ENCODE data around the gene TARBP2. TPM values are rescaled to one million over a fixed set of nuclear protein-coding genes. Genes with fewer than 3 reads are reported as not detected.
"Not testable (repeated sequence)": the region's sequence is repeated elsewhere in the genome, so short reads cannot be mapped to it uniquely, and the experiment has no call there.

Gene TARBP2
- total RNA-seq, 2 experiments from 2014 or later, result 28.3 to 30.2 TPM

- H3K4me1 Mint-ChIP-seq, result peaks cover 55% of the 10 kb centered on the region
- peak overlapping the region; percentile 85 for H3K27ac Mint-ChIP-seq
Observed at GRCh38 chr12:53474077-53474476, 27.0 kb upstream of the TARBP2 start.

GRCh38 chr12:53474819-53475218, 26.3 kb upstream of the TARBP2 start:
- Mint-ChIP-seq H3K27me3 (no peaks in the 10 kb centered on the region), H3K36me3 (ENCODE audit: low read depth) (peaks cover 78% of the 10 kb centered on the region), H3K4me1 (peaks cover 55% of the 10 kb centered on the region), H3K4me3 (peak overlapping the region; percentile 6), H3K27ac (peak overlapping the region; percentile 85), H3K9me3 (ENCODE audit: low read depth) (no peaks in the 10 kb centered on the region)
- ChIA-PET POLR2A (interaction anchor here (0.6 to 4.7 kb wide), 7 partner anchors 8 to 130 kb away, joined by 3 to 36 read pairs (median 8); partner anchors contain the start of genes SP1 and TARBP2), CTCF (interaction anchor here (0.6 to 4.9 kb wide), 13 partner anchors 9 to 154 kb away, joined by 3 to 32 read pairs (median 6); partner anchors contain the start of genes AAAS and NPFF)
- DNase-seq (peak; percentile 6), ATAC-seq (no peak)
- intact Hi-C loops (cut with DNase I, micrococcal nuclease), result loop anchor here in 1 of 2 experiments (2.0 kb wide), 1 partner anchor 20 kb away; no protein-coding TSS in a partner anchor

More at GRCh38 chr12:53474077-53474476, 27.0 kb upstream of the TARBP2 start:
- ATAC-seq (peak; percentile 31), DNase-seq (no peak)
- Mint-ChIP-seq H3K27me3 (no peaks in the 10 kb centered on the region), H3K4me3 (no peak overlapping the region), H3K36me3 (ENCODE audit: low read depth) (peaks cover 73% of the 10 kb centered on the region), H3K9me3 (ENCODE audit: low read depth) (no peaks in the 10 kb centered on the region)
- intact Hi-C loops (cut with DNase I, micrococcal nuclease), result loop anchor here in 1 of 2 experiments (2.0 kb wide), 1 partner anchor 19 kb away; no protein-coding TSS in a partner anchor
- CTCF ChIA-PET, result interaction anchor here (0.8 to 4.9 kb wide), 11 partner anchors 8 to 153 kb away, joined by 3 to 32 read pairs (median 4); no protein-coding TSS in a partner anchor
- POLR2A ChIA-PET, result interaction anchor here (0.6 to 4.7 kb wide), 9 partner anchors 9 to 180 kb away, joined by 3 to 36 read pairs (median 4); partner anchors contain the start of gene SP1

- Mint-ChIP-seq H3K27me3 (no peaks in the 10 kb centered on the region), H3K9me3 (ENCODE audit: low read depth) (no peaks in the 10 kb centered on the region), H3K36me3 (ENCODE audit: low read depth) (peaks cover 75% of the 10 kb centered on the region), H3K4me3 (no peak overlapping the region), H3K4me1 (peaks cover 45% of the 10 kb centered on the region), H3K27ac (peak overlapping the region; percentile 55)
- peak; percentile 43 for ATAC-seq
- ChIA-PET POLR2A (interaction anchor here (0.7 to 4.7 kb wide), 7 partner anchors 9 to 24 kb away, joined by 3 to 36 read pairs (median 6); partner anchors contain the start of gene TARBP2), CTCF (interaction anchor here (0.9 to 4.9 kb wide), 17 partner anchors 8 to 155 kb away, joined by 3 to 32 read pairs (median 4); partner anchors contain the start of genes AAAS and NPFF)
- DNase-seq, result no peak
- intact Hi-C loops (cut with DNase I, micrococcal nuclease), result loop anchor here in 1 of 2 experiments (1.0 kb wide), 1 partner anchor 124 kb away; no protein-coding TSS in a partner anchor
Observed at GRCh38 chr12:53476769-53477209, 24.3 kb upstream of the TARBP2 start.

- Mint-ChIP-seq H3K9me3 (ENCODE audit: low read depth) (no peaks in the 10 kb centered on the region), H3K4me3 (no peak overlapping the region), H3K36me3 (ENCODE audit: low read depth) (peaks cover 70% of the 10 kb centered on the region), H3K27ac (peak overlapping the region; percentile 51), H3K4me1 (peaks cover 26% of the 10 kb centered on the region), H3K27me3 (no peaks in the 10 kb centered on the region)
- ATAC-seq (peak; percentile 39), DNase-seq (peak; percentile 3)
- POLR2A ChIA-PET, result interaction anchor here (0.5 to 2.9 kb wide), 7 partner anchors 12 to 362 kb away, joined by 3 to 11 read pairs (median 5); partner anchors contain the start of gene MAP3K12
- CTCF ChIA-PET, result interaction anchor here (0.6 to 2.2 kb wide), 8 partner anchors 14 to 449 kb away, joined by 3 to 8 read pairs (median 3); no protein-coding TSS in a partner anchor
- intact Hi-C loops (cut with DNase I, micrococcal nuclease), result no loop called here
Observed at GRCh38 chr12:53478865-53479264, 22.2 kb upstream of the TARBP2 start.

- no peak overlapping the region for H3K27ac Mint-ChIP-seq
- ATAC-seq, result no peak
- peaks cover 22% of the 10 kb centered on the region for H3K4me1 Mint-ChIP-seq
- ChIA-PET CTCF (interaction anchor here (0.6 to 2.2 kb wide), 7 partner anchors 10 to 449 kb away, joined by 3 to 8 read pairs (median 3); no protein-coding TSS in a partner anchor), POLR2A (interaction anchor here (0.6 to 2.9 kb wide), 4 partner anchors 19 to 363 kb away, joined by 3 to 11 read pairs (median 6); partner anchors contain the start of gene MAP3K12)
- no peaks in the 10 kb centered on the region for H3K9me3 Mint-ChIP-seq (ENCODE audit: low read depth)
- H3K4me3 Mint-ChIP-seq, result no peak overlapping the region
- peaks cover 69% of the 10 kb centered on the region for H3K36me3 Mint-ChIP-seq (ENCODE audit: low read depth)
- intact Hi-C loops (cut with DNase I, micrococcal nuclease), result no loop called here
- no peak for DNase-seq
- no peaks in the 10 kb centered on the region for H3K27me3 Mint-ChIP-seq
Observed at GRCh38 chr12:53479331-53479730, 21.8 kb upstream of the TARBP2 start.

GRCh38 chr12:53480491-53481442, 20.3 kb upstream of the TARBP2 start:
- CTCF ChIA-PET, result interaction anchor here (0.6 to 2.8 kb wide), 8 partner anchors 8 to 176 kb away, joined by 3 to 13 read pairs (median 4); no protein-coding TSS in a partner anchor
- ATAC-seq (no peak), DNase-seq (no peak)
- Mint-ChIP-seq H3K4me3 (no peak overlapping the region), H3K27me3 (no peaks in the 10 kb centered on the region), H3K4me1 (peaks cover 11% of the 10 kb centered on the region), H3K27ac (no peak overlapping the region), H3K9me3 (ENCODE audit: low read depth) (no peaks in the 10 kb centered on the region), H3K36me3 (ENCODE audit: low read depth) (peaks cover 68% of the 10 kb centered on the region)
- POLR2A ChIA-PET, result interaction anchor here (0.7 to 3.7 kb wide), 6 partner anchors 7 to 63 kb away, joined by 3 to 25 read pairs (median 9); partner anchors contain the start of gene TARBP2
- intact Hi-C loops (cut with DNase I, micrococcal nuclease), result no loop called here

- H3K4me1 Mint-ChIP-seq; ATAC-seq; H3K4me3 Mint-ChIP-seq; H3K27me3 Mint-ChIP-seq; H3K27ac Mint-ChIP-seq; DNase-seq; H3K9me3 Mint-ChIP-seq (ENCODE audit: low read depth); intact Hi-C loops (cut with DNase I, micrococcal nuclease): not testable (repeated sequence)
- ChIA-PET CTCF (interaction anchor here (0.6 to 2.8 kb wide), 15 partner anchors 8 to 176 kb away, joined by 3 to 13 read pairs (median 4); partner anchors contain the start of gene TARBP2), POLR2A (interaction anchor here (1.0 to 3.7 kb wide), 7 partner anchors 8 to 27 kb away, joined by 3 to 25 read pairs (median 7); partner anchors contain the start of gene TARBP2)
- H3K36me3 Mint-ChIP-seq (ENCODE audit: low read depth), result peaks cover 63% of the 10 kb centered on the region
Observed at GRCh38 chr12:53481458-53481857, 19.6 kb upstream of the TARBP2 start.

- Mint-ChIP-seq H3K36me3 (ENCODE audit: low read depth) (peaks cover 60% of the 10 kb centered on the region), H3K4me3 (no peak overlapping the region), H3K27ac (peak overlapping the region; percentile 34), H3K4me1 (peaks cover 3% of the 10 kb centered on the region), H3K9me3 (ENCODE audit: low read depth) (no peaks in the 10 kb centered on the region), H3K27me3 (no peaks in the 10 kb centered on the region)
- DNase-seq (no peak), ATAC-seq (peak; percentile 33)
- CTCF ChIA-PET, result interaction anchor here (0.6 to 2.8 kb wide), 14 partner anchors 8 to 158 kb away, joined by 3 to 13 read pairs (median 4); partner anchors contain the start of gene TARBP2
- intact Hi-C loops (cut with DNase I, micrococcal nuclease), result no loop called here
- POLR2A ChIA-PET, result interaction anchor here (0.5 to 3.7 kb wide), 11 partner anchors 9 to 130 kb away, joined by 3 to 25 read pairs (median 4); partner anchors contain the start of genes MAP3K12 and TARBP2
Observed at GRCh38 chr12:53481939-53482586, 19.0 kb upstream of the TARBP2 start.

GRCh38 chr12:53482626-53483168, 18.4 kb upstream of the TARBP2 start:
- Mint-ChIP-seq H3K4me1 (peaks cover 2% of the 10 kb centered on the region), H3K4me3 (no peak overlapping the region), H3K27me3 (no peaks in the 10 kb centered on the region), H3K9me3 (ENCODE audit: low read depth) (no peaks in the 10 kb centered on the region), H3K36me3 (ENCODE audit: low read depth) (peaks cover 57% of the 10 kb centered on the region), H3K27ac (no peak overlapping the region)
- ATAC-seq, result no peak
- ChIA-PET CTCF (interaction anchor here (0.9 to 2.8 kb wide), 11 partner anchors 10 to 159 kb away, joined by 3 to 13 read pairs (median 4); partner anchors contain the start of gene TARBP2), POLR2A (interaction anchor here (0.5 to 3.7 kb wide), 9 partner anchors 9 to 130 kb away, joined by 3 to 25 read pairs (median 4); partner anchors contain the start of genes MAP3K12 and TARBP2)
- intact Hi-C loops (cut with DNase I, micrococcal nuclease), result no loop called here
- DNase-seq, result no peak

Data from activated CD4-positive, alpha-beta T cell treated with anti-CD3 and anti-CD28 coated beads for 36 hours (primary cell).